T47D (cell line): ENCODE results near the gene RAI1.
"Not testable (repeated sequence)": the region's sequence is repeated elsewhere in the genome, so short reads cannot be mapped to it uniquely, and the experiment has no call there.

Source experiments
- DNase-seq, 2 experiments: peaks; one replicate each; pipeline versions ENCODE4 v3.0.0 to v3.0.0-alpha.2; 2011 to 2012; ENCODE audit warnings: low read depth in 1 of 2, low spot score in 1 of 2
- JUND ChIP-seq: IDR thresholded peaks from 2 replicates; pipeline ENCODE4 v1.6.1; 2012; ENCODE audit warnings: low read depth
- in situ Hi-C: cut with HindIII; loops from 2 replicates; pipeline ENCODE4 v1.10.0; 2016; ENCODE audit warnings: low sequenced_read_pairs, low pct_unique_long_range_greater_than_20kb

RAI1 gene

GRCh38 chr17:17681187-17681743, at the start of gene RAI1:
Gene RAI1, plus strand, starts transcription at chr17:17681458. Its CDS starts 111,491 bp downstream, at chr17:17792949.
- TF ChIP-seq JUND, result no peak
- in situ Hi-C loops, result no loop called here
- peak in 1 of 2 experiments; percentile 85 for DNase-seq

GRCh38 chr17:17632690-17633089, 48.6 kb upstream of the RAI1 start:
- peak in 1 of 2 experiments; percentile 26 for DNase-seq
- in situ Hi-C loops, result not testable (repeated sequence)

GRCh38 chr17:17633310-17633709, 47.9 kb upstream of the RAI1 start:
- in situ Hi-C loops, result no loop called here
- no peak for TF ChIP-seq JUND
- no peak for DNase-seq

- in situ Hi-C loops, result no loop called here
- no peak for TF ChIP-seq JUND
- no peak for DNase-seq
These were observed 46.1 kb upstream of the RAI1 start for GRCh38 chr17:17635126-17635525.

- DNase-seq, in situ Hi-C loops: not testable (repeated sequence)
These were observed 45.6 kb upstream of the RAI1 start for GRCh38 chr17:17635537-17636271.

GRCh38 chr17:17636272-17636885, 44.9 kb upstream of the RAI1 start:
- no peak for DNase-seq
- no peak for TF ChIP-seq JUND
- in situ Hi-C loops, result no loop called here

GRCh38 chr17:17638467-17638866, 42.8 kb upstream of the RAI1 start:
- DNase-seq, result no peak
- in situ Hi-C loops, result no loop called here
- TF ChIP-seq JUND, result no peak

GRCh38 chr17:17639661-17640270, 41.5 kb upstream of the RAI1 start:
- DNase-seq, result not testable (repeated sequence)

GRCh38 chr17:17641621-17642409, 39.4 kb upstream of the RAI1 start:
- peak in 1 of 2 experiments; percentile 76 for DNase-seq
- in situ Hi-C loops, result no loop called here
- TF ChIP-seq JUND, result no peak

More at GRCh38 chr17:17639661-17640270, 41.5 kb upstream of the RAI1 start:
- in situ Hi-C loops, result not testable (repeated sequence)

GRCh38 chr17:17645148-17645547, 36.1 kb upstream of the RAI1 start:
- in situ Hi-C loops, DNase-seq: not testable (repeated sequence)

- no peak for TF ChIP-seq JUND
- in situ Hi-C loops, result no loop called here
- DNase-seq, result no peak
These were observed 35.3 kb upstream of the RAI1 start for GRCh38 chr17:17645961-17646360.

- no peak for TF ChIP-seq JUND
- in situ Hi-C loops, result no loop called here
- no peak for DNase-seq
These were observed 33.6 kb upstream of the RAI1 start for GRCh38 chr17:17647524-17648178.
